Glutamatergic neuron (in vitro differentiated cells): ENCODE results near the gene NTF3. TPM values are rescaled to one million over a fixed set of nuclear protein-coding genes. Genes with fewer than 3 reads are reported as not detected.

Experiments
- DNase-seq: peaks from one replicate; pipeline ENCODE4 v3.0.0; 2022
- H3K27ac Mint-ChIP-seq: one replicate; pipeline ENCODE4 v1.8.0; 2020; ENCODE audit warnings: mild to moderate bottlenecking, mixed read lengths, inconsistent platforms; ENCODE audit not compliant: unreplicated experiment
- H3K27me3 Mint-ChIP-seq: one replicate; pipeline ENCODE4 v1.8.0; 2020; ENCODE audit warnings: mild to moderate bottlenecking, moderate library complexity, mixed read lengths, inconsistent platforms; ENCODE audit not compliant: unreplicated experiment
- H3K36me3 Mint-ChIP-seq: one replicate; pipeline ENCODE4 v1.8.0; 2020; ENCODE audit warnings: mild to moderate bottlenecking, mixed read lengths, inconsistent platforms; ENCODE audit not compliant: unreplicated experiment
- H3K4me1 Mint-ChIP-seq: one replicate; pipeline ENCODE4 v1.8.0; 2020; ENCODE audit warnings: mild to moderate bottlenecking, low read depth, mixed read lengths, inconsistent platforms; ENCODE audit not compliant: unreplicated experiment
- H3K4me3 Mint-ChIP-seq: one replicate; pipeline ENCODE4 v1.8.0; 2020; ENCODE audit warnings: mild to moderate bottlenecking, mixed read lengths, inconsistent platforms; ENCODE audit not compliant: unreplicated experiment
- H3K9me3 Mint-ChIP-seq: one replicate; pipeline ENCODE4 v1.8.0; 2020; ENCODE audit warnings: mild to moderate bottlenecking, moderate library complexity, mixed read lengths, inconsistent platforms; ENCODE audit not compliant: unreplicated experiment
- CTCF ChIP-seq: fragments of 200-600 bp; sonication (generic); IDR thresholded peaks from one replicate; pipeline ENCODE4 v1.5.0; 2021; ENCODE audit not compliant: partially characterized antibody, unreplicated experiment
- total RNA-seq: library from RNA; stranded (reverse); fragmentation: NEBNext Ultra II Directional; extraction: Animal tissue kit (Norgen Biotek cat#: 25700); gene quantifications from one replicate; pipeline ENCODE4 v1.2.1, GENCODE V29; 2021; ENCODE audit not compliant: unreplicated experiment

Gene NTF3
- total RNA-seq, 1 donor from 2014 or later: 5.0 TPM

- H3K4me3 Mint-ChIP-seq: no peak overlapping the region
- DNase-seq: no peak
- peaks cover 2% of the 10 kb centered on the region for H3K27me3 Mint-ChIP-seq
- no peak overlapping the region for H3K27ac Mint-ChIP-seq
- TF ChIP-seq CTCF: no peak
- peaks cover 12% of the 10 kb centered on the region for H3K4me1 Mint-ChIP-seq
- H3K36me3 Mint-ChIP-seq: peaks cover 10% of the 10 kb centered on the region
- no peaks in the 10 kb centered on the region for H3K9me3 Mint-ChIP-seq
Measured at GRCh38 chr12:5441497-5442236, 9.8 kb downstream of the NTF3 start.

- DNase-seq: no peak
- Mint-ChIP-seq H3K27me3 (peaks cover 2% of the 10 kb centered on the region), H3K9me3 (no peaks in the 10 kb centered on the region), H3K4me1 (peaks cover 7% of the 10 kb centered on the region), H3K4me3 (no peak overlapping the region), H3K27ac (no peak overlapping the region), H3K36me3 (peaks cover 10% of the 10 kb centered on the region)
- TF ChIP-seq CTCF: no peak
Measured at GRCh38 chr12:5442251-5443006, 10.5 kb downstream of the NTF3 start.

- no peaks in the 10 kb centered on the region for H3K9me3 Mint-ChIP-seq
- peaks cover 7% of the 10 kb centered on the region for H3K4me1 Mint-ChIP-seq
- H3K36me3 Mint-ChIP-seq: no peaks in the 10 kb centered on the region
- no peak overlapping the region for H3K4me3 Mint-ChIP-seq
- TF ChIP-seq CTCF: no peak
- DNase-seq: no peak
- H3K27ac Mint-ChIP-seq: no peak overlapping the region
- no peaks in the 10 kb centered on the region for H3K27me3 Mint-ChIP-seq
Measured at GRCh38 chr12:5444520-5444919, 12.6 kb downstream of the NTF3 start.

- H3K27me3 Mint-ChIP-seq: no peaks in the 10 kb centered on the region
Measured at GRCh38 chr12:5447320-5447719, 15.4 kb downstream of the NTF3 start.

More at GRCh38 chr12:5447320-5447719, 15.4 kb downstream of the NTF3 start:
- no peaks in the 10 kb centered on the region for H3K36me3 Mint-ChIP-seq
- no peaks in the 10 kb centered on the region for H3K9me3 Mint-ChIP-seq
- no peak for DNase-seq
- H3K27ac Mint-ChIP-seq: no peak overlapping the region
- H3K4me3 Mint-ChIP-seq: no peak overlapping the region
- no peak for TF ChIP-seq CTCF
- no peaks in the 10 kb centered on the region for H3K4me1 Mint-ChIP-seq
